Mesendoderm (in vitro differentiated cells): Measurements from ENCODE around the gene FREM2.

Source experiments
- DNase-seq: peaks from one replicate; pipeline ENCODE4 v3.0.0; 2013
- H2AK5ac ChIP-seq: 2 replicates; pipeline ENCODE4 v1.6.1; 2013; ENCODE audit warnings: low read length, inconsistent platforms
- H2BK120ac ChIP-seq: 2 replicates; pipeline ENCODE4 v1.6.1; 2013; ENCODE audit warnings: low read depth, mild to moderate bottlenecking, low read length, moderate library complexity, mixed read lengths
- H2BK15ac ChIP-seq: replicated peaks from 2 replicates; pipeline ENCODE4 v1.6.1; 2013; ENCODE audit warnings: low read depth, mild to moderate bottlenecking, moderate library complexity
- H2BK5ac ChIP-seq: 2 replicates; pipeline ENCODE4 v1.6.1; 2013; ENCODE audit warnings: low read length, inconsistent platforms
- H3K18ac ChIP-seq: 2 replicates; pipeline ENCODE4 v1.6.1; 2013; ENCODE audit warnings: mild to moderate bottlenecking, low read length, mixed read lengths
- H3K23ac ChIP-seq: one replicate; pipeline ENCODE4 v1.6.1; 2013; ENCODE audit warnings: low read length
- H3K27ac ChIP-seq: 2 replicates; pipeline ENCODE4 v1.5.1; 2013; ENCODE audit warnings: low read depth, mild to moderate bottlenecking, inconsistent platforms, low read length, moderate library complexity
- H3K27me3 ChIP-seq: 2 replicates; pipeline ENCODE4 v1.6.1; 2013; ENCODE audit warnings: low read length, control low read depth, mild to moderate bottlenecking, inconsistent platforms; ENCODE audit not compliant: insufficient read depth, poor library complexity
- H3K36me3 ChIP-seq: 2 replicates; pipeline ENCODE4 v1.6.1; 2013; ENCODE audit warnings: low read length, inconsistent platforms; ENCODE audit not compliant: control insufficient read depth, insufficient read depth
- H3K4ac ChIP-seq: one replicate; pipeline ENCODE4 v1.6.1; 2013; ENCODE audit warnings: low read depth, mild to moderate bottlenecking, low read length, moderate library complexity
- H3K4me1 ChIP-seq: 2 replicates; pipeline ENCODE4 v1.6.1; 2013; ENCODE audit warnings: low read depth, low read length, inconsistent platforms; ENCODE audit not compliant: control insufficient read depth
- H3K4me2 ChIP-seq: 2 replicates; pipeline ENCODE4 v1.6.1; 2013; ENCODE audit warnings: low read length
- H3K4me3 ChIP-seq: 2 replicates; pipeline ENCODE4 v1.5.1; 2013; ENCODE audit warnings: mild to moderate bottlenecking, low read length
- H3K56ac ChIP-seq: one replicate; pipeline ENCODE4 v1.6.1; 2013; ENCODE audit warnings: low read length
- H3K79me1 ChIP-seq: 2 replicates; pipeline ENCODE4 v1.6.1; 2013; ENCODE audit warnings: low read length, inconsistent platforms
- H3K79me2 ChIP-seq: 2 replicates; pipeline ENCODE4 v1.6.1; 2013; ENCODE audit warnings: mild to moderate bottlenecking, low read length; ENCODE audit not compliant: control insufficient read depth, insufficient read depth
- H3K9ac ChIP-seq: 2 replicates; pipeline ENCODE4 v1.6.1; 2013; ENCODE audit warnings: low read length, inconsistent platforms
- H4K5ac ChIP-seq: one replicate; pipeline ENCODE4 v1.6.1; 2013; ENCODE audit warnings: low read length
- H4K8ac ChIP-seq: one replicate; pipeline ENCODE4 v1.6.1; 2013; ENCODE audit warnings: low read depth, mild to moderate bottlenecking, control low read depth, low read length, moderate library complexity
- WGBS: extraction: QIAGEN DNeasy Blood & Tissue Kit; methylation state at CpG from one replicate; pipeline ENCODE4 v1.1.7; 2013; ENCODE audit warnings: low lambda C conversion rate, missing lambda C conversion rate; ENCODE audit not compliant: insufficient coverage; ENCODE audit errors: extremely low coverage; 5-methylcytosine and 5-hydroxymethylcytosine counted together

Gene FREM2

GRCh38 chr13:38766799-38767198 is 79.9 kb downstream of the FREM2 start:
- Histone ChIP-seq H3K4me1 (no peaks in the 10 kb centered on the region), H3K27me3 (no peaks in the 10 kb centered on the region), H3K4me3 (no peak overlapping the region), H2BK5ac (no peak overlapping the region), H2AK5ac (no peak overlapping the region), H3K56ac (no peak overlapping the region), H3K27ac (no peak overlapping the region), H3K4me2 (no peak overlapping the region), H3K23ac (no peak overlapping the region), H2BK120ac (no peak overlapping the region), H3K4ac (no peak overlapping the region), H3K36me3 (no peaks in the 10 kb centered on the region), H3K79me2 (no peaks in the 10 kb centered on the region), H3K18ac (no peak overlapping the region), H3K9ac (no peak overlapping the region), H4K8ac (no peak overlapping the region), H4K5ac (no peak overlapping the region), H3K79me1 (no peaks in the 10 kb centered on the region), H2BK15ac (no peak overlapping the region)
- DNase-seq: no peak
- 100% methylated on average over 1 of the region's 2 CpGs for WGBS

GRCh38 chr13:38767506-38768265 is 80.8 kb downstream of the FREM2 start:
- no peak overlapping the region for H4K8ac ChIP-seq

GRCh38 chr13:38769526-38769925 is 82.6 kb downstream of the FREM2 start:
- Histone ChIP-seq H3K79me1 (no peaks in the 10 kb centered on the region), H2BK5ac (no peak overlapping the region), H4K8ac (no peak overlapping the region), H3K23ac (no peak overlapping the region), H3K36me3 (no peaks in the 10 kb centered on the region), H3K56ac (no peak overlapping the region), H3K79me2 (no peaks in the 10 kb centered on the region), H2AK5ac (no peak overlapping the region), H3K4me3 (no peak overlapping the region), H3K4ac (no peak overlapping the region), H3K9ac (no peak overlapping the region), H3K18ac (no peak overlapping the region), H2BK120ac (no peak overlapping the region), H3K27me3 (no peaks in the 10 kb centered on the region), H3K4me1 (no peaks in the 10 kb centered on the region), H2BK15ac (no peak overlapping the region), H4K5ac (no peak overlapping the region), H3K27ac (no peak overlapping the region), H3K4me2 (no peak overlapping the region)
- WGBS: no CpG with 5 or more reads among the region's 7 CpGs
- no peak for DNase-seq

More at GRCh38 chr13:38767506-38768265, 80.8 kb downstream of the FREM2 start:
- H3K23ac ChIP-seq: no peak overlapping the region
- H3K79me2 ChIP-seq: no peaks in the 10 kb centered on the region
- H3K9ac ChIP-seq: no peak overlapping the region
- no peak overlapping the region for H3K56ac ChIP-seq
- H2BK15ac ChIP-seq: no peak overlapping the region
- H2AK5ac ChIP-seq: no peak overlapping the region
- no peaks in the 10 kb centered on the region for H3K79me1 ChIP-seq
- H4K5ac ChIP-seq: no peak overlapping the region
- no peak overlapping the region for H3K18ac ChIP-seq
- H3K4me1 ChIP-seq: no peaks in the 10 kb centered on the region
- no peaks in the 10 kb centered on the region for H3K36me3 ChIP-seq
- H2BK120ac ChIP-seq: no peak overlapping the region
- H3K27me3 ChIP-seq: no peaks in the 10 kb centered on the region
- DNase-seq: no peak
- WGBS: no CpG with 5 or more reads among the region's 1 CpG
- H3K4me3 ChIP-seq: no peak overlapping the region
- no peak overlapping the region for H3K4me2 ChIP-seq
- no peak overlapping the region for H3K4ac ChIP-seq
- H3K27ac ChIP-seq: no peak overlapping the region
- H2BK5ac ChIP-seq: no peak overlapping the region

GRCh38 chr13:38775085-38775484 is 88.2 kb downstream of the FREM2 start:
- Histone ChIP-seq H3K27me3 (no peaks in the 10 kb centered on the region), H3K18ac (no peak overlapping the region), H3K4me1 (no peaks in the 10 kb centered on the region), H3K4me3 (no peak overlapping the region), H3K36me3 (no peaks in the 10 kb centered on the region), H3K23ac (no peak overlapping the region), H2BK15ac (no peak overlapping the region), H3K56ac (no peak overlapping the region), H2AK5ac (no peak overlapping the region), H4K8ac (no peak overlapping the region), H2BK120ac (no peak overlapping the region), H3K4ac (no peak overlapping the region), H4K5ac (no peak overlapping the region), H2BK5ac (no peak overlapping the region), H3K27ac (no peak overlapping the region), H3K9ac (no peak overlapping the region), H3K79me2 (no peaks in the 10 kb centered on the region), H3K4me2 (no peak overlapping the region), H3K79me1 (no peaks in the 10 kb centered on the region)
- DNase-seq: no peak
- WGBS: no CpG with 5 or more reads among the region's 5 CpGs

- Histone ChIP-seq H3K18ac (no peak overlapping the region), H3K27me3 (no peaks in the 10 kb centered on the region), H2BK5ac (no peak overlapping the region), H3K56ac (no peak overlapping the region), H3K4me2 (no peak overlapping the region), H3K27ac (no peak overlapping the region), H3K4ac (no peak overlapping the region), H4K8ac (no peak overlapping the region), H3K4me3 (no peak overlapping the region), H3K23ac (no peak overlapping the region), H2BK15ac (no peak overlapping the region), H2BK120ac (no peak overlapping the region), H3K4me1 (no peaks in the 10 kb centered on the region), H3K36me3 (no peaks in the 10 kb centered on the region), H3K9ac (no peak overlapping the region), H2AK5ac (no peak overlapping the region), H3K79me1 (no peaks in the 10 kb centered on the region), H3K79me2 (no peaks in the 10 kb centered on the region), H4K5ac (no peak overlapping the region)
- WGBS: no CpG with 5 or more reads among the region's 6 CpGs
- no peak for DNase-seq
These were observed 90.7 kb downstream of the FREM2 start for GRCh38 chr13:38777347-38778119.
